HG03432 (cell line): ENCODE measurements around the gene BCAR3.
A peak's percentile ranks its signal among the peaks of the same experiment; 100 is the strongest.
"Not testable (repeated sequence)": the region's sequence is repeated elsewhere in the genome, so short reads cannot be mapped to it uniquely, and the experiment has no call there.

Experiments
- ATAC-seq: cut with Tn5 transposase; IDR thresholded peaks from one replicate; pipeline ENCODE4 v1.9.1; 2021; ENCODE audit warnings: mild to moderate bottlenecking, moderate library complexity; ENCODE audit not compliant: unreplicated experiment

BCAR3 gene

DNA sequence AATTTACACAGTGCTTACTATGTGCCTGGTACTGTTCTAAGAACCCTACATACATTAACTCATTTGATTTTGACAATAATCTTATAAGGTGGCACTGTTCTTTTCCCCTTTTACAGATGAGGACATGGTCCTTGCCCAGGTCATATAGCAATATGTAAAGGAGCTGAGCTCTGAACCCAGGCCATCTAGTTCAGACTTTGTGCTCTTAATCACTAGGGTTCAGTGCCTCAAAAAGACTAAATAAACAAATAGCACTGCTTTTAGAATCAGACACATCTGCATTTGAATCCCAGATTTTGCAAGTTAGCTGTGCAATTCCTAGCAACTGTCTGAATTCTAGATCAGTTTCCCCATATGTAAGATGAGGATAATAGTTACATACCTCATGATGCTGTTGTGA, 8.7 kb upstream of the BCAR3 start:
- ATAC-seq: no peak

- ATAC-seq: no peak
Observed at GRCh38 chr1:93689521-93690223, 8.0 kb upstream of the BCAR3 start.

DNA sequence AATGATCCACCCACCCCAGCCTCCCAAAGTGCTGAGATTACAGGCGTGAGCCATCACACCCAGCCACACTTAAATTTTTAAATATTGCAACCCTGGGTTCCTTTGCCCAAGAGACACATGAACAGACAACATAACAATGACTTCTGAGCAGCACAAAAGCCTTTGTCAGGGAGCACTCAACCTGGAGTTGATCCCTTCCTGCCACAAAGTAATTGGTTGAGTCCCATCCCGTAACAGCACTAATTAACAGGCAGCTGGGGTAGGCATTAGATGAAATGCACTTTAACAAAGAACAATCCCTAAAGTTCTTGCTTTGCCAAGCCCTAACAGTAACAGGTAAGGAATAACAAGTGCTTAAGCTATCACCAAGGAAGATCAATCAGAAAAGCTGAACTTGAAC, 5.9 kb upstream of the BCAR3 start:
- no peak for ATAC-seq

DNA sequence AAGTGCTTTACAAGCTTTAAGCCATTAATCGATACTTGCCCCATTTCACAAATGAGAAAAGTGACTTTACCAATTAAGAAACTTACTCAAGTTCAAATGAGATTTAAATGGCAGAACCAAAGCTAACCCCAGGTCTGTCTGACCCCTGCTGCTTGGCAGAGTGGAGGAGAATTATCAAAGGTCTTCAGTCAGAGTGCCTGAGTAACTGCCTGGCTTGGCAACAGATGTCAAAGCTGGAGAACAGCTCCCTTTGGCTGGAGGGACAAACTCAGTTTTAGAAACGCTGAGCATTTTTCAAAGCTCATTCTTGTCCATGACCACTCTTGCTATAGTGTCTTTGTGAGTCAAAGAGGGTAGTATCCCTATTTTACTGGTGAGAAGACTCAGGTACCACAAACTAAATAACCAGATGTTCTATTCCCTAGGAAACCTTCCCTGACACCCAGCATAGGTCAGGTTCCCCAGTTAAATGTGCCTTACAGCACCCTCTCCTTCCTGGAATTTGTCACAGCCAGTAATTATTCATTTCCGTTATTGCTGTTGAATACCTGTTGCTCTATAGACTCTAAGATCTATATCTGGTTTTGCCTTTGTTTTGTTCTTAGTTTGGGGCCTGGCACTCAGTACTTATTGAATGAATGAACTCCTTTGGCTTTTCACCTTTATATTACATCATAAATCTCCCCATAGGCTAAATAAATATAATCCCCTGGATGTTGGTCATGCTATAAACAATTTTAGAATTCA, 5.0 kb upstream of the BCAR3 start:
- no peak for ATAC-seq

GRCh38 chr1:93685918-93686317, 4.3 kb upstream of the BCAR3 start:
- ATAC-seq: no peak

- ATAC-seq: no peak
Observed at GRCh38 chr1:93683234-93683633, 1.6 kb upstream of the BCAR3 start.

DNA sequence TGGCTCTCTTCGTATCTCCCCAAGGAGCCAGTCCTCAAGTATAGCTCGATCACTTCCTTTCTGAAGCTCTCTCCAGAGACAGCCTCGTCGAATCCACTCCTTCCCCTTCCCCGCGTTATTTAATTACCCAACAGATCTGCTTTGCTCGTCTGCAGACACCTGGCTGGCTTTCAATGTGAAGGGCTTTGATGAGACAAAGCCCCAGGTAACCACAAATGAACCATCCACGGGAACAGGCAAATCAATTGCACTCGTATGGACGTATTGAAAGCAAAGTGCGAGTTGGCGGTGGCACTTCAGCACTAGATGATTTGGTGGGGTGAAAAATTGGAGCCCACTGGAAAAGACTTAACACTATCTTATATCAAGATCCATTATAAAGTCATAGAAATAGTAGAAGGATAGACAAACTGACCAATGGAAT, 364 bp upstream of the BCAR3 start:
- no peak for ATAC-seq

- peak; percentile 68 for ATAC-seq
Observed at GRCh38 chr1:93680420-93681100, 1.1 kb downstream of the BCAR3 start.

GRCh38 chr1:93680076-93680419, 1.6 kb downstream of the BCAR3 start:
- ATAC-seq: no peak

DNA sequence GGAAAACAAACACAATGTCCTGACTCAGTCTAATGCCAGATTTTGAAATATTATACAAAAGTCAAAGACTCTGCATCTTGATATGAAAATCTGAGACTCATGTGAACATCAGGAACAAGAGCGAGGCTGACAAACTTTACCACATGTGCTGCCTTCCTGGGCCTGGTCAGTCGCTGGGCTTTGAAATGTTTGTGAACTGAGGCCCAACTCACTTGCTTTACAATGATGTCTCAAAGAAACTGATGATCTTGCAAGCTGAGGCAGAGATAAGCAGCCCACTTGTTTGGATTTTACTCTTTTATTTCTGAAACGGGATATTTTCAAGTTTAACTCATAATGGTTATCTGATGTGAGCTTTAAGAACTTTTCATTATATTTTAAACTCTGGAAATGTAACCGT, 2.1 kb downstream of the BCAR3 start:
- no peak for ATAC-seq

DNA sequence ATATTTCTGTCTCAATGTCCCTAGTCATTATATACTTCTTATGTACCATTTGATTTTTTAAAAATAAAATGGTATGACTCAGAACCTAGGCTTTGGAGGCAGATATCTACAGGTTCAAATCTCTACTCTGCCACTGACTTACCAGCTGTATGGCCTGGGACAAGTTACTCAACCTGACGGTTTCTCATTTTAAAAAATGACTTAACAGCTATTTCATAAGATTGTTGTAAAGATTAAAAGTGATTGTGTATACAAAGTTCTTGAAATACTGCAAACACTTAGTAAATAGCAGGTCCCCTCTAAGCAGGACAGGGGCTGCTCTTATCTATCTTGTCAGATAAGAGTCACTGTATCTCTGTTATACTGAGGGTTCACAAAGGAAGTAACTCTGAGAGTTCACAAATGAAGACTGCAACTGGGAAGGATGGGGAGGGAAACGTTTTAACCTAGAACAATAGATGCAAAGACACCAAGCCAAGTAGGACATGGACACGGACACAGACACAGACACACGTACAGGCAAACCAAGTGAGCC, 2.6 kb downstream of the BCAR3 start:
- no peak for ATAC-seq

- ATAC-seq: no peak
Observed at GRCh38 chr1:93678491-93678890, 3.1 kb downstream of the BCAR3 start.

GRCh38 chr1:93677729-93678128, 3.9 kb downstream of the BCAR3 start:
- ATAC-seq: no peak

DNA sequence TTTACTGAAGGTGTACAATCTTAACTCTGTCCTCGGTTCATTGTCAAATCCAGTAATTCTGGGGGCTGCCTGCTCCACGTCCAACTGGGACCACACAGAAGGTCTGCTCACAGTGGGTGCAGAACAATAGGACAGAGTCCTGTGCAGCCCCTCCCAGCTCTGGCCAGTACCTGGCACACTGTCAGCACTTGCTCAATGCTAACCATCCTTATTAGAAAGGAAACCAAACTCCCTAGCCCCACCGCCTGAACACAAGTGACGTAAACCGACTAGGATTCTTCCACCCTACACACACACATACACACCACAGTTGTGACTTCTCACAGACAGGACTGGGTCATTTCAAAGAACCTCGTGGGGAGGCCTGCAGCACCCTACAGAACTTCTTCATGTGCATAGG, 5.2 kb downstream of the BCAR3 start:
- no peak for ATAC-seq

GRCh38 chr1:93675931-93676330, 5.7 kb downstream of the BCAR3 start:
- ATAC-seq: no peak

DNA sequence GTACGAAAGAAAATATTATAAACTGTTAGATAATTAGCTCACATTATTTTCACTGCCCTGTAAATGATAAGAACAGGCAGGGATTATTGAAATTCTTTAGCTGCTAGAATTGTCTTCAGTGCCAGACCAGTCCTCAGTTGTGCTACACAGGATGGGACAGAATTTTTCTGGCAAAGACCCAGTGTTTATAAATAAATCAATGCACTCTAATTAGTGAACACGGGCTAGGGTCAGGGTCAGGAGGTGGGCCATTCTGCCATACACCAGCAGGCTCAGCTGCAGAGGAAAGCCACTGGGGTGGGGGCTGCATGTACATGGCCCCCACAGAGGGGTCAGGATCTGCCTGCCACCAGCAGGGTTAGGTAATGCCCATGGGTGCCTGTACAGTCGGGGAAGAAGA, 6.4 kb downstream of the BCAR3 start:
- ATAC-seq: no peak

GRCh38 chr1:93674071-93674470, 7.6 kb downstream of the BCAR3 start:
- ATAC-seq: not testable (repeated sequence)

DNA sequence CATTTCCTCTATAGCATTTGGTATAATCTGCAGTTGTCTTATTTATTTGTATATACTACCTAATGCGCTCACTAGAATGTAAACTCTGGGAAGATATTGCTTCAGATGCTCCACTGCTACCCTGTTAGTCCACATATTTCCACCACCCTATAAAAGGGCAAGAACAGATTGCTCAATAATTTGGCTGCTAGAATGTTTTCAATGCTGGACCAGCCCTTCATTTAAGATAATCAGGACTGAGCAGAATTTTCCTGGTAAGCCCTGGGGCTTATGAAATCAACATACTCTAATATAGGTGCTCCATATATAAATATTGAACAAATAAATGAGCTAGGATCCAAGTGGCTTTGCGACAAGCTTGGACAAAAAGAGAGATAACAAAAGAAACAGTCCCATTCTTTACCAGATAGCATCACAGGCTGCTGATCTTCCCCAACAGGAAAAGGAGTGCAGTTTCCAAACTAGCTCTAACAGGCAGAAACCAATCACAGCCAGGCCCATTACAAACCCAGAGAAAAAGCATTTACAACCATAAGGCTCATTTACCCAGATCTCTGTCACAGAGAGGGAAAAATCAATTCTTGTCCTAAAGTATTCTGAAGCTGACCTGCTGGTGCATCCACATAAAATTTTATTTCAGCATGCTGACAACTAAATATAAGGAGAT, 8.3 kb downstream of the BCAR3 start:
- ATAC-seq: no peak

DNA sequence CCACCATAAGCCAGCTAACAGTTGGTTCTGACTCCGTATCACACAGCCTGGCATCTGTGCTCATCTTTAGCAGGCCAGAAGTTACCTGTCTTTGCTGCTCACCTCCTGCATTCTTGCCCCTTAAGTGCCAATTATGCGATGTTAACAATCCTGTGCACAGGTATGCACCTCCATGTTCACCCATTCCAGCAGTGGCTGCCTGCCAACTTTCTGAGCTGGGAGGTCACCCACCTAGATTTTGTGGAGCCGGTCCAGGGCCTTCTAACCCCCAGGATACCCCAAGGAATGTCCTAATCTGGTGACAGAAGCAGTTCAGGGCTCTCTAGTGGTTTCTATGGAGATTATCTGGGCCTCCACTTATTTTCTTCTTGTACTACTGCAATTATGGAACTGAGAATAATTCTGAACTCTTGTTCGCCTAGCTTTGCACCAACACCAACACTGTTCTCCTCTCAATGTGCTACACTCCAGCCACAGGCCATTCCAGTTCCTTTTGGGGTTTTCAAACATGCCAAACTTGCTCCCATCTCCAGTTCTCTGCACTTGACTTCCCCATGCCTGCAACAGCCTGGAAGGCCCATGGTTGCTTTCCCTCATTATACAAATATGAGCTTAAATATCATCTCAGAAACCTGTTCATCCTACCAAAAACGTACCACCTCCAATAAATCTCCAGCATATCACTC, 9.0 kb downstream of the BCAR3 start:
- no peak for ATAC-seq

DNA sequence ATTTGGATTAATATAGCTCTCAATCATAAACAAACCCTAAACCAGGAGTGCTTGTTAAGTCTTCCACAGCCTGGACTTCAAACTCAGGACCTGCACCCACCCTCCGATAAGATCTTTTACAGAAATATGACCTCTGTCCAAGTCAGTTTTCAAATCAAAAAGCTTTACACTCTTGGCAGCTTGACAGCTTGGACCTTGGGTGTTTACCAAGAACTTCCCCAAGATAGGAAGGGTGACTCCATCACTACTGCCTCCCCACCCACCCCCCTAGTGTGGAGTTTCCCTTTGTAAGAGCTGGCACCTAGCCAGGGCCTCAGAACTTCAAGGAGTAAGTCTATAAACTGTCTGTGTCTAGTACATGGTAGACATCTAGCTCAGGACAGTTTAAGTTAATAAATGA, 9.6 kb downstream of the BCAR3 start:
- no peak for ATAC-seq
